Measurements from ENCODE around the gene POLD3. TPM values are rescaled to one million over a fixed set of nuclear protein-coding genes. Genes with fewer than 3 reads are reported as not detected.

Gene POLD3
- total and polyA plus RNA-seq, 10 of the 15 experiments (the other 5 are each of a cell fraction or from before 2014, with no cell fraction given): 23.8 to 63.7 (median 38.7) TPM

GRCh38 chr11:74579577-74580270 is 12.7 kb upstream of the POLD3 start (continued):
- TF ChIP-seq, protein P1, sequence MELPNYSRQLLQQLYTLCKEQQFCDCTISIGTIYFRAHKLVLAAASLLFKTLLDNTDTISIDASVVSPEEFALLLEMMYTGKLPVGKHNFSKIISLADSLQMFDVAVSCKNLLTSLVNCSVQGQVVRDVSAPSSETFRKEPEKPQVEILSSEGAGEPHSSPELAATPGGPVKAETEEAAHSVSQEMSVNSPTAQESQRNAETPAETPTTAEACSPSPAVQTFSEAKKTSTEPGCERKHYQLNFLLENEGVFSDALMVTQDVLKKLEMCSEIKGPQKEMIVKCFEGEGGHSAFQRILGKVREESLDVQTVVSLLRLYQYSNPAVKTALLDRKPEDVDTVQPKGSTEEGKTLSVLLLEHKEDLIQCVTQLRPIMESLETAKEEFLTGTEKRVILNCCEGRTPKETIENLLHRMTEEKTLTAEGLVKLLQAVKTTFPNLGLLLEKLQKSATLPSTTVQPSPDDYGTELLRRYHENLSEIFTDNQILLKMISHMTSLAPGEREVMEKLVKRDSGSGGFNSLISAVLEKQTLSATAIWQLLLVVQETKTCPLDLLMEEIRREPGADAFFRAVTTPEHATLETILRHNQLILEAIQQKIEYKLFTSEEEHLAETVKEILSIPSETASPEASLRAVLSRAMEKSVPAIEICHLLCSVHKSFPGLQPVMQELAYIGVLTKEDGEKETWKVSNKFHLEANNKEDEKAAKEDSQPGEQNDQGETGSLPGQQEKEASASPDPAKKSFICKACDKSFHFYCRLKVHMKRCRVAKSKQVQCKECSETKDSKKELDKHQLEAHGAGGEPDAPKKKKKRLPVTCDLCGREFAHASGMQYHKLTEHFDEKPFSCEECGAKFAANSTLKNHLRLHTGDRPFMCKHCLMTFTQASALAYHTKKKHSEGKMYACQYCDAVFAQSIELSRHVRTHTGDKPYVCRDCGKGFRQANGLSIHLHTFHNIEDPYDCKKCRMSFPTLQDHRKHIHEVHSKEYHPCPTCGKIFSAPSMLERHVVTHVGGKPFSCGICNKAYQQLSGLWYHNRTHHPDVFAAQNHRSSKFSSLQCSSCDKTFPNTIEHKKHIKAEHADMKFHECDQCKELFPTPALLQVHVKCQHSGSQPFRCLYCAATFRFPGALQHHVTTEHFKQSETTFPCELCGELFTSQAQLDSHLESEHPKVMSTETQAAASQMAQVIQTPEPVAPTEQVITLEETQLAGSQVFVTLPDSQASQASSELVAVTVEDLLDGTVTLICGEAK (IDR thresholded peaks at IDR 0.05; ENCODE audit: borderline replicate concordance): no peak
- no peak for TF ChIP-seq RB1 (IDR thresholded peaks at IDR 0.05; ENCODE audit: borderline replicate concordance)
- TF ChIP-seq NR2C1 (IDR thresholded peaks at IDR 0.05): no peak
- no peak for TF ChIP-seq SPI1 (IDR thresholded peaks at IDR 0.05; ENCODE audit: borderline replicate concordance, insufficient read depth, low read depth, low read length)
- no peak for TF ChIP-seq NR2C2 (IDR thresholded peaks at IDR 0.05; ENCODE audit: borderline replicate concordance, control insufficient read depth, insufficient read length, low read depth)
- no peak for TF ChIP-seq RELA (IDR thresholded peaks at IDR 0.05; ENCODE audit: borderline replicate concordance, partially characterized antibody)
- TF ChIP-seq, protein P2, sequence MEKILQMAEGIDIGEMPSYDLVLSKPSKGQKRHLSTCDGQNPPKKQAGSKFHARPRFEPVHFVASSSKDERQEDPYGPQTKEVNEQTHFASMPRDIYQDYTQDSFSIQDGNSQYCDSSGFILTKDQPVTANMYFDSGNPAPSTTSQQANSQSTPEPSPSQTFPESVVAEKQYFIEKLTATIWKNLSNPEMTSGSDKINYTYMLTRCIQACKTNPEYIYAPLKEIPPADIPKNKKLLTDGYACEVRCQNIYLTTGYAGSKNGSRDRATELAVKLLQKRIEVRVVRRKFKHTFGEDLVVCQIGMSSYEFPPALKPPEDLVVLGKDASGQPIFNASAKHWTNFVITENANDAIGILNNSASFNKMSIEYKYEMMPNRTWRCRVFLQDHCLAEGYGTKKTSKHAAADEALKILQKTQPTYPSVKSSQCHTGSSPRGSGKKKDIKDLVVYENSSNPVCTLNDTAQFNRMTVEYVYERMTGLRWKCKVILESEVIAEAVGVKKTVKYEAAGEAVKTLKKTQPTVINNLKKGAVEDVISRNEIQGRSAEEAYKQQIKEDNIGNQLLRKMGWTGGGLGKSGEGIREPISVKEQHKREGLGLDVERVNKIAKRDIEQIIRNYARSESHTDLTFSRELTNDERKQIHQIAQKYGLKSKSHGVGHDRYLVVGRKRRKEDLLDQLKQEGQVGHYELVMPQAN (conservative IDR thresholded peaks at IDR 0.05): no peak
- no peak for TF ChIP-seq ZBED1 (IDR thresholded peaks at IDR 0.05; ENCODE audit: borderline replicate concordance)
